ENCODE data around the gene OR6S1. TPM values are rescaled to one million over a fixed set of nuclear protein-coding genes. Genes with fewer than 3 reads are reported as not detected.

Gene OR6S1
- total and polyA plus RNA-seq, 4 donors: not detected

DNA sequence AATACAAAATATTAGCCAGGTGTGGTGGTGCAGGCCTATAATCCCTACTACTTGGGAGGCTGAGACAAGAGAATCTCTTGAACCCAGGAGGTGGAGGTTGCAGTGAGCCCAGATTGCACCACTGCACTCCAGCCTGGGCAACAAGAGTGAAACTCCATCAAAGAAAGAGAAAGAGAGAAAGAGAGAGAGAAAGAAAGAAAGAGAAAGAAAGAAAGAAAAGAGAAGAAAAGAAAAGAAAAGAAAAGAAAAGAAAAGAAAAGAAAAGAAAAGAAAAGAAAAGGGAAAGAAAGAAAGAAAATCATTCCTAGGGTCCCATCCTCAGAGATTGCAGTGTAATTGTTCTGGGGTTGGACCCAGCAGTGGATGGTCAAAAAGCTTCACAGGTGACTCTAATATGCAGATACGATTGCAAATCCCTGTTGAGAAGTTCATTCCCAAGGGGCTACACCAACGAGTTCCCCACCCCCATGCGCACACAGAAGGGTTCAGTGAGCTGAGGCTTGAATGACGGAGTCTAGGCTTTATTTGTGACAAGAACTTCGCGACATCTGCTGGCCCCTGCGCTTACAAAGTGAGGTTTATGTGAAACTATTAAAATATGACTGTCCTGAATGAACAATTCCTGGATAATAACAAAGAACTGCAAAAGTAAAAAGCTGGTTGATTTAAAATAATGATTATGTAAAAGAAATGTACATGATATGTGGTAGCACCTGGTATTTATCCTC is 32.9 kb downstream of the OR6S1 start:
- Histone ChIP-seq H3K9me3 (ENCODE audit: control insufficient read depth in 4 of 4, low read length in 3 of 4) (no peaks in the 10 kb centered on the region), H3K4me1 (ENCODE audit: control insufficient read depth in 4 of 4, insufficient read depth in 4 of 4, low read length in 3 of 4) (peaks cover 0 to 46% (median 20%) of the 10 kb centered on the region in 4 donors), H3K27me3 (ENCODE audit: control insufficient read depth in 4 of 4, insufficient read depth in 4 of 4, low read length in 3 of 4) (no peaks in the 10 kb centered on the region), H3K27ac (ENCODE audit: low read depth in 1 of 2, low read length in 2 of 2) (no peak overlapping the region), H3K36me3 (ENCODE audit: control insufficient read depth in 4 of 4, insufficient read depth in 3 of 4, low read depth in 1 of 4, low read length in 3 of 4) (no peaks in the 10 kb centered on the region), H3K4me3 (ENCODE audit: low read depth in 1 of 3, low read length in 3 of 3) (no peak overlapping the region), H3K9ac (ENCODE audit: low read depth in 1 of 2, low read length in 2 of 2) (no peak overlapping the region)
- TF ChIP-seq YY1 (IDR thresholded peaks at IDR 0.05): no peak
- TF ChIP-seq NR2F2 (IDR thresholded peaks at IDR 0.05): no peak
- TF ChIP-seq HNF4G (IDR thresholded peaks at IDR 0.05): no peak
- TF ChIP-seq FOXA1 (IDR thresholded peaks at IDR 0.05): no peak
- no peak for TF ChIP-seq RAD21 (IDR thresholded peaks at IDR 0.05)
- no peak for TF ChIP-seq TAF1 (conservative IDR thresholded peaks at IDR 0.05)
- TF ChIP-seq, protein P1, sequence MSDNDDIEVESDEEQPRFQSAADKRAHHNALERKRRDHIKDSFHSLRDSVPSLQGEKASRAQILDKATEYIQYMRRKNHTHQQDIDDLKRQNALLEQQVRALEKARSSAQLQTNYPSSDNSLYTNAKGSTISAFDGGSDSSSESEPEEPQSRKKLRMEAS (IDR thresholded peaks at IDR 0.05): no peak
- WGBS: 82% methylated on average over 7 of the region's 7 CpGs
- no peak for DNase-seq (ENCODE audit: low spot score)

- 61% methylated on average over 5 of the region's 5 CpGs for WGBS
- Histone ChIP-seq H3K9me3 (ENCODE audit: control insufficient read depth in 4 of 4, low read length in 3 of 4) (no peaks in the 10 kb centered on the region), H3K4me1 (ENCODE audit: control insufficient read depth in 4 of 4, insufficient read depth in 4 of 4, low read length in 3 of 4) (peaks cover 0 to 37% (median 13%) of the 10 kb centered on the region in 4 donors), H3K27me3 (ENCODE audit: control insufficient read depth in 4 of 4, insufficient read depth in 4 of 4, low read length in 3 of 4) (no peaks in the 10 kb centered on the region), H3K36me3 (ENCODE audit: control insufficient read depth in 4 of 4, insufficient read depth in 3 of 4, low read depth in 1 of 4, low read length in 3 of 4) (no peaks in the 10 kb centered on the region), H3K27ac (ENCODE audit: low read depth in 1 of 2, low read length in 2 of 2) (no peak overlapping the region), H3K9ac (ENCODE audit: low read depth in 1 of 2, low read length in 2 of 2) (no peak overlapping the region), H3K4me3 (ENCODE audit: low read depth in 1 of 3, low read length in 3 of 3) (no peak overlapping the region)
- no peak for TF ChIP-seq GABPA (IDR thresholded peaks at IDR 0.05 in 1 of 2, conservative IDR thresholded peaks at IDR 0.05 in 1 of 2)
- no peak for TF ChIP-seq HNF4G (IDR thresholded peaks at IDR 0.05)
- TF ChIP-seq, protein P1 (IDR thresholded peaks at IDR 0.05): no peak
- no peak for TF ChIP-seq REST (IDR thresholded peaks at IDR 0.05)
- TF ChIP-seq RXRA (IDR thresholded peaks at IDR 0.05): no peak
- TF ChIP-seq RAD21 (IDR thresholded peaks at IDR 0.05): no peak
- TF ChIP-seq FOXA1 (IDR thresholded peaks at IDR 0.05): no peak
- TF ChIP-seq, protein P2, sequence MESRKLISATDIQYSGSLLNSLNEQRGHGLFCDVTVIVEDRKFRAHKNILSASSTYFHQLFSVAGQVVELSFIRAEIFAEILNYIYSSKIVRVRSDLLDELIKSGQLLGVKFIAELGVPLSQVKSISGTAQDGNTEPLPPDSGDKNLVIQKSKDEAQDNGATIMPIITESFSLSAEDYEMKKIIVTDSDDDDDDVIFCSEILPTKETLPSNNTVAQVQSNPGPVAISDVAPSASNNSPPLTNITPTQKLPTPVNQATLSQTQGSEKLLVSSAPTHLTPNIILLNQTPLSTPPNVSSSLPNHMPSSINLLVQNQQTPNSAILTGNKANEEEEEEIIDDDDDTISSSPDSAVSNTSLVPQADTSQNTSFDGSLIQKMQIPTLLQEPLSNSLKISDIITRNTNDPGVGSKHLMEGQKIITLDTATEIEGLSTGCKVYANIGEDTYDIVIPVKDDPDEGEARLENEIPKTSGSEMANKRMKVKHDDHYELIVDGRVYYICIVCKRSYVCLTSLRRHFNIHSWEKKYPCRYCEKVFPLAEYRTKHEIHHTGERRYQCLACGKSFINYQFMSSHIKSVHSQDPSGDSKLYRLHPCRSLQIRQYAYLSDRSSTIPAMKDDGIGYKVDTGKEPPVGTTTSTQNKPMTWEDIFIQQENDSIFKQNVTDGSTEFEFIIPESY (IDR thresholded peaks at IDR 0.05): no peak
- no peak for TF ChIP-seq TAF1 (conservative IDR thresholded peaks at IDR 0.05)
- TF ChIP-seq ATF3 (IDR thresholded peaks at IDR 0.05): no peak
- no peak for DNase-seq (ENCODE audit: low spot score)
These were observed 33.9 kb downstream of the OR6S1 start for GRCh38 chr14:20607617-20608016.
